ENCODE measurements around the gene FAM13A.

Gene FAM13A

GRCh38 chr4:88761342-88761741 lies 295.6 kb downstream of the FAM13A start:
- no peak for DNase-seq

DNA sequence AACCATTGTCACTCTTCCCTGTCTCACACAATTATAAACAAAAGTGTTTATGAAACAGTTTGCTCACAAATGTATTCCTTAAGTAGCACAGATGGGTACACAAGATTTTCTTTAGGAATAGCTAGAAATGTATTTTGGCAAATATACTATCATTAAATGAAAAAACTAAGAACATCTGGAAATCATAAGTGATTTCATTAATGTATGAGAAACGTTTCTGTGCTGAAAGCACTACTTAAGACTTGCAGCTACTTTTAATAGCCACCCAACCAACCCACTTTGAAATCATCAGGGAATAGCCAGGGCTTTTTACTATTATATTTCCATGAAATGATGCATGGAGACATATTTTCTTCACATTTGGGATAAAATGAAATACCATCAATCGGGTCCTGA lies 297.1 kb downstream of the FAM13A start:
- DNase-seq: no peak

DNA sequence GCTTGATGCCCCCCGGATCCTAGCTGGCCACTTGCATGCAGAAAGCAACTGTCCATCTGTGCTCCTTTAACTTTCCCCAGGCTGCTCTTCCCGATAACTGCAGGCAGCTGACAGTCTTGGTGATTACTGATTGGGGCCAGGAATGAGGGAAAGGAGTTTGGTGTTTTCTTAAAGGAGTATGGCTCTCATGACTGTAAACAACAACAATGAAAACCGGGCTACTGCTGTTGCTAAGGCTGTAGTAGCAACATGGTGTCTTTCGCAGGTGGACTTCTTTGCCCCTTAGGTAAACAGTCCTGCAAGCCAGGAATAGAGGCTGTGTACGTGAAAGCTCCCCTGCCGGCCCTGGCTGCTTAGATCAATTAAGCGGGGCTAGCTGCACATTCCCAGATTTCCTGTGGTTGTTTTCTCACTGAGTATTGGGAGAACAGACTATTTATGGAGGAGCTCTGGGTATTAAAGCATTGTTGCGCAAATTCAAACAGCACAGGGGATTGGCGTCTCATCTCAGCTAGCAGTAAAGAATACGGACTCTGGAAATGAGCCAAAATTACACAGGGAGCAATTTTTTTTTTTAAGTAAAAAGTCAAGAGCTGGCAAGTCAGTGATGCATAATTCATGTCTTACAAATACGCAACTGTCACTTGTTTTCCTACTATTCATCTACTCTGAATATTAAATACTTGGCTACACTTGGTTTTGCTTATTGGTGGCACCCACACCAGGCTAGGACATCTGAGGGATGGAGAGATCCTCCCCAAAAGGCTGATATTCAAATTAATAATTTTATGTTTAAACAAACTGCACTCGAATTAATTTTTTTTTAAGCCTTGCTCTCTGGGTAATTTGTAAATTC lies 297.7 kb downstream of the FAM13A start:
- peak; percentile 13 for DNase-seq

DNA sequence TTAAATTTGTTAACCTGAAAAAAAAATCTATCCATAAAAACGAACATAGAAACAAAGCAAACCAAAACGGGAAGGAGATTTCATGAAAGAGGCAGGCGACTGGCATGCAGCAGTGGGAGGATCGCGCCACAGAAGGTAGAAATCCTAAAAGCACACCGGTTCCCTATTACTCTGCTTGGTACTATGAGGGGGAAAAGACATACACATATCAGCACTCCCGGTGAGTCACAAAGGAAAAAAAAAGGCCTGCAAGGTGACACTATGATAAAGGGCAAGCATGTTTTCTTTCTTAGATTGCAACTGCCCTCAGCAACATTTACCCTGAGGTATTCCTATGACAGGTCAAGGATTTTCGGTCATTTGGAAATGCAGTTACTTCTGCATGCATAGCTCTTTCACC lies 298.7 kb downstream of the FAM13A start:
- DNase-seq: no peak

DNA sequence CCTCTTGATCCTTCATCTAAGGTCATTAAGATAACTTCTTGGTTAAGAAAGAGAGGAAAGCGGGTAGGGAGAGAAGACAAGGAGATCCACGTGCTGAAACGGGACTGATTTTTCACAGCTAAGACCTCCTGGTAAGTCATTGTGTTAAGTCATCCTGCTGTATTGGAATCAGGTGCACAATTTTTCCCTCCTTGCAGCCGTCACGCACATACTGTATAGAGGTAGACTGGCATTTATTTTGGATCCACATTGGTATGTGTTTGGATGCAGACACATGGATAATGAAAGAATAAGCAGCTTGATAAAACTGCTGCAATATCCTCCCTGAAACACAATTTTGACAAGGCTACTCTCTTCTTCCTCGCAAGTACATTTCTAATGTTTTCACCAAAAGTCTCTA lies 299.2 kb downstream of the FAM13A start:
- DNase-seq: no peak

DNA sequence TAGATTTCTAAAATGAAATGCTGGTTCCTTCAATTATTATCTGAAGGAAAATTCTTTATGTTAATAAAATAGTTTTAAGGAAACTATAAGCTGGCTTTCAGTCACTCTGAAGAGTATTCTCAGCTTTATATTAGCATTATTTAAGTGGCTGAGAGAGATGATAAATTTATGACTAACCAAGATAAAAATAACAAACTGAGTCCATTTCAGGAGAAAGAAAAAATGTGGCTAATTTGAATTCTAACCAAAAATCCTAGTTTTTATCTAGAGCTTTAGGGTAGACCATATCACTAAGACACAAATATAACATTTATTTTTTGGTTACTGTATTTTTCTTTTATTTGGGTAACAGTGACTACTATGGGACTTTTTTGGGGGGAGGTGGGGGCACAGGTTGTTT lies 299.9 kb downstream of the FAM13A start:
- no peak for DNase-seq

DNA sequence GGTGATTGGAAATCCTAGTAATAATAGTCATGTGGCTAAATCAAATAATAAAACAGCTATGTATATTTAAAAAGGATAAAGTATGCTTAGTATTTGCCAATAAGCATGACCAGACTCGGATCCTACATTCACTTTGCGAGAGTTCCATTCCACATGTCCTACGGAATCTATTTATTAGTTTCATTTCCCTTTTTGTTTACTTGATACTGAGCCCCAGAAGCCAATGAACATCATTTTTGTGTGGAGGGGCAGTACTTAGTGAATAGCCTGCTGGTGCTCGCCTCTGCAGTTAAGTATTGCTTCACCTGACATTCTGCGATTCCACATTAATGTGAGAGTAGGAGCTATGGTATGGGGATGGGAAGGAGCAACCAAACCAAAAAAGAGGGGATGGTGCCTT lies 300.8 kb downstream of the FAM13A start:
- no peak for DNase-seq

- no peak for DNase-seq
Measured at GRCh38 chr4:88755454-88755853, 301.5 kb downstream of the FAM13A start.

- no peak for DNase-seq
Measured at GRCh38 chr4:88754796-88755195, 302.2 kb downstream of the FAM13A start.

DNA sequence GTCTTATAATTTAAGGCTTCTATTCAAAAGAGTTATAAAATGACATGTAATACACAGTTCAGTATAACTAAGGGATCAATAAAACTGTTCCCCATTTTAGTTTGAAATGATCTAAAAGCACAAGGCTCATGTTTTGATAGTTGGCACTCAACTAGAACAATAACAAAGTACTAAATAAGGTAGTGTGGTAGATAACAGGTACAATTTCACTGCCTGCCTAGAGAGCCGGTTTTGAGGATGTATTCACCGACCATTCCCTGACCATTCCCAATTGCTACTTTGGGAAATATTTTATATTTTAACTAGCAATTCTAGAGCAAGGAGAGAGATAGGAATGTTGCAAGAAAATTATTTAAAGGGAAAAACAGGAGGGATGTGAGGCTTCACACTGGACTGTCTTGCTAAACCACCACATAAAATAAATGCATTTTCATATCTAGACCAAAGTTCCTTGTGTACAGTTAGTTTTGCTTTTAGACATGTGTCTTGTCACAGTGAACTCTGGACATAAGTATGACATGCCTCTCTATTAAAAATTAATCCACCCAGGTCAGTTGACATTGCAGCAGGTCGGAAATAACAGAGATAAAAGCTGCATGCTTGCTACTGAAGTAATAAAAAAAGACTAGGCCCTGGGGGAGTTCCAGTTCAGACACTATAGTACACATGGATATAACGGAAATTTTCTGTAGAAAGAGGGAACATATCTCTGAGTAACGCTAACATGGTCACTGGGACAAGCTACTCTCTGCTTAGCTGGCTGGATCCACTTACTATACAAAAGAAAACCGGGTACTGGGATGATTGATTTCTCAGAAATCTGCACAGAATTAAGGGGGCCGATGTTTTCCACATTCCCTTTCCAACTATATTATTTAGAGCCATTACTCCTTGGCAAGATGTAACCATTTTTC lies 303.1 kb downstream of the FAM13A start:
- DNase-seq: no peak

DNA sequence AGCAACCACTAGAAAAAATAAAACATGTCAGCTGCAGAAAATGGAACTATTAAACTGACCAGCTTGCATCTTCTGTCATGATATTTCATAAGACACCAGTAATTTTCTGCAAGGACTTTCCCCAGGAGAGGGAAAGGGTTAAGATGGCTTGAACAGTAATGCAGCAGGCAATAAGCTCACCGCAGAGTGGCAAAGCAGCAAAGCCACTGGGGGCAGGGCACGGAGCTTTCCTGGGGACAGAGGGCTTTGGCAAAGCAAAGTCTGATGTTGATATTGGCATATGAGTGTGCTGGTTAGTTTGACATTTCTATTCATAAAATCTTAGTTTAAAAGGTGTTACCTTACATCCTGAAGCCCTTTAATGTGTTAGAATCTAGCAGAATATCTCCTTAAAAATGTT lies 304.2 kb downstream of the FAM13A start:
- DNase-seq: no peak

GRCh38 chr4:88752076-88752463 lies 304.9 kb downstream of the FAM13A start:
- no peak for DNase-seq

- no peak for DNase-seq
Measured at GRCh38 chr4:88751258-88752075, 305.5 kb downstream of the FAM13A start.

GRCh38 chr4:88750369-88750768 lies 306.6 kb downstream of the FAM13A start:
- DNase-seq: no peak

DNA sequence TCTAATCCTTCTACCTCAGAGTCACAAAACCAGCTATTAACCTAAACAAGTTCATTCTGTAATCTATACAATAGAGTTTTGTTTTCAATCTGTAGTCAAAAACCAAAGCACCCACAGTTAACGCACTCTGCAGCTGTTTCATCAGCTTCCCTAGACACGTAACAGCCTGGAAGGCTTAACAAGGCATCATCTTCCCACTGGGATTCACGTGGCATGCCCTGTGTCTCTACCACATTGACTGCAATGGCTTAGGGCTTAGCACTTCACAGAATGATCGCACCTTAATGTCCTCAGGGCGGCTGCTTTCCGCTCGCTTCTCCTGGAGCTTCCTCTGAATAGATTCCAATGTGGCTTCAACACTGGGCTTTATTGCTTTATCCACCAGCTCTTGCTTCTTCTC lies 309.6 kb downstream of the FAM13A start:
- no peak for DNase-seq

DNA sequence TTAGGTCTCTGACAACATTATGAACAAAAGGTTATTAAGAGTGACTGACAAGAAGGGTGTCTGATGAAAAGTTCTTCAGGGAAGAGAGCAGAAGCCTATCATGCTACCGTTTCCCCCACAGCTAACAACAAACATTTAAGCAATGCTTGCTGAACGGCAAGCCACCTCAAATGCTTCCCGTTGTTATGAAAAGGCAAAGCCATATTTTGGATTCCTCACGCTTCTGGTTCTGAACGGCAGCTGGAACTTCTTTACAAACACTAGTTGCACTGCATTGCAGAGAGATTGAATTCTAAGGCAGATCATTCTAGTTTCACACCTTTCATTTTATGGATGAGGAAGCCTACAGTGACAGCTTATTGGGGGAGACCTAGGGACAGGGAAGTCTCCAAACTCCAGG lies 310.8 kb downstream of the FAM13A start:
- DNase-seq: no peak

- DNase-seq: no peak
Measured at GRCh38 chr4:88745581-88746163, 311.3 kb downstream of the FAM13A start.

- DNase-seq: no peak
Measured at GRCh38 chr4:88745175-88745574, 311.8 kb downstream of the FAM13A start.

DNA sequence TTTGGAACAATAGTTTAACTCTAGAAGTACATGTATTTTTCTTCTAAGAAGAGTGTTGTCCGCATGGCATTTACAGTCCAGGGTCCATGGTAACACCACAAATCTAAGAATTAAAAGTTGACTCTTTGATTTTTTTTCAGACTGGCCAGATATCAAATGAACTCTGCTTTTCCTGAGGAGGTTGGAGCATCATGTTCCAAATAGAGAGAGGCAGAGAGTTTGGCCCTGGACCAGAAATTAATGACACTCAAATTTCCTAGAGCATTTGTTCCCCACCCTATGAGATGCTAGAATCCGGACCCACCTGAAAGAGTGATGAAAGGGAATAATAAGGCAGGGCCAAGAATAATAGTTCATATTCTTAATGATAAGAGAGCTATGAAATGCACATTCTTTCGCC lies 312.4 kb downstream of the FAM13A start:
- no peak for DNase-seq

- no peak for DNase-seq
Measured at GRCh38 chr4:88743696-88744095, 313.3 kb downstream of the FAM13A start.

GRCh38 chr4:88742561-88742960 lies 314.4 kb downstream of the FAM13A start:
- no peak for DNase-seq

- DNase-seq: no peak
Measured at GRCh38 chr4:88738180-88738579, 318.8 kb downstream of the FAM13A start.
